ENCODE data around the gene KLHDC10.
"Not testable (repeated sequence)": the region's sequence is repeated elsewhere in the genome, so short reads cannot be mapped to it uniquely, and the experiment has no call there.

The KLHDC10 gene

GRCh38 chr7:130156140-130156539, 85.8 kb downstream of the KLHDC10 start:
- no peak for DNase-seq

GRCh38 chr7:130157700-130158099, 87.4 kb downstream of the KLHDC10 start:
- DNase-seq: no peak

GRCh38 chr7:130160023-130160422, 89.7 kb downstream of the KLHDC10 start:
- DNase-seq: no peak

- no peak for DNase-seq
Measured at GRCh38 chr7:130160455-130160854, 90.1 kb downstream of the KLHDC10 start.

GRCh38 chr7:130162196-130162595, 91.9 kb downstream of the KLHDC10 start:
- DNase-seq: no peak

GRCh38 chr7:130174237-130174959, 104.1 kb downstream of the KLHDC10 start:
- DNase-seq: no peak

GRCh38 chr7:130178251-130178650, 107.9 kb downstream of the KLHDC10 start:
- no peak for DNase-seq

- no peak for DNase-seq
Measured at GRCh38 chr7:130179631-130180030, 109.3 kb downstream of the KLHDC10 start.

GRCh38 chr7:130180571-130181262, 110.4 kb downstream of the KLHDC10 start:
- no peak for DNase-seq

GRCh38 chr7:130181263-130181605, 110.9 kb downstream of the KLHDC10 start:
- no peak for DNase-seq

GRCh38 chr7:130182990-130183389, 112.7 kb downstream of the KLHDC10 start:
- no peak for DNase-seq

- DNase-seq: not testable (repeated sequence)
Measured at GRCh38 chr7:130184349-130184748, 114.0 kb downstream of the KLHDC10 start.

All from right forelimb (tissue), 1 donor.